Measurements from ENCODE around the gene SPIRE1.

GRCh38 chr18:12699747-12700146 is 41.8 kb upstream of the SPIRE1 start:
- TF ChIP-seq GLIS3 (CRISPR knock-in tag; IDR thresholded peaks at IDR 0.05) (no peak), ZNF70 (CRISPR knock-in tag; IDR thresholded peaks at IDR 0.05) (no peak), PATZ1 (CRISPR knock-in tag; IDR thresholded peaks at IDR 0.05; ENCODE audit: borderline replicate concordance) (no peak), ZFP30 (CRISPR knock-in tag; IDR thresholded peaks at IDR 0.05) (no peak), TSHZ2 (CRISPR knock-in tag; IDR thresholded peaks at IDR 0.05) (no peak), RARB (CRISPR knock-in tag; IDR thresholded peaks at IDR 0.05) (no peak), CREB5 (CRISPR knock-in tag; IDR thresholded peaks at IDR 0.05; ENCODE audit: low read depth) (no peak), ZFP3 (CRISPR knock-in tag; IDR thresholded peaks at IDR 0.05) (no peak), ZC3H10 (CRISPR knock-in tag; IDR thresholded peaks at IDR 0.05) (no peak), ARNTL (CRISPR knock-in tag; IDR thresholded peaks at IDR 0.05; ENCODE audit: borderline replicate concordance, low read depth) (no peak)
